ENCODE results near the gene ATP5F1B. TPM values are rescaled to one million over a fixed set of nuclear protein-coding genes. Genes with fewer than 3 reads are reported as not detected.
A peak's percentile ranks its signal among the peaks of the same experiment; 100 is the strongest.

ATP5F1B gene
- total and polyA plus RNA-seq, 2 of the 13 experiments (the other 11 are each of a cell fraction or from before 2014, with no cell fraction given): 1,051 to 1,180 TPM

GRCh38 chr12:56636675-56637540 is 8.9 kb downstream of the ATP5F1B start (continued):
- peak; percentile 77 for TF ChIP-seq POLR2AphosphoS5 (IDR thresholded peaks at IDR 0.05; ENCODE audit: low read depth, low read length)
- peak; percentile 47; the same call in 1 of the 2 replicates for TF ChIP-seq SIX4 (CRISPR knock-in tag; IDR thresholded peaks at IDR 0.05)
- TF ChIP-seq ATF1 (CRISPR knock-in tag; IDR thresholded peaks at IDR 0.05): peak; percentile 79
- no peak for TF ChIP-seq ZNF230 (CRISPR knock-in tag; IDR thresholded peaks at IDR 0.05)
- TF ChIP-seq HNRNPK (IDR thresholded peaks at IDR 0.05; ENCODE audit: low read depth, low read length, poor library complexity, severe bottlenecking): peak; percentile 1
- TF ChIP-seq ISX (CRISPR knock-in tag; conservative IDR thresholded peaks at IDR 0.05): no peak
- TF ChIP-seq PAWR (CRISPR knock-in tag; IDR thresholded peaks at IDR 0.05; ENCODE audit: borderline replicate concordance): no peak
- TF ChIP-seq HDAC2 (CRISPR knock-in tag; IDR thresholded peaks at IDR 0.05): peak; percentile 74
- no peak for TF ChIP-seq ZNF18 (CRISPR knock-in tag; IDR thresholded peaks at IDR 0.05; ENCODE audit: insufficient replicate concordance)
- no peak for TF ChIP-seq DBP (CRISPR knock-in tag; IDR thresholded peaks at IDR 0.05; ENCODE audit: not compliant biosample characterization)
- no peak for TF ChIP-seq ZNF713 (CRISPR knock-in tag; IDR thresholded peaks at IDR 0.05)
- TF ChIP-seq ZNF549 (CRISPR knock-in tag; IDR thresholded peaks at IDR 0.05): no peak
- TF ChIP-seq GFI1 (CRISPR knock-in tag; IDR thresholded peaks at IDR 0.05; ENCODE audit: borderline replicate concordance): no peak; the same call in 1 of the 2 replicates
- TF ChIP-seq ZNF83 (CRISPR knock-in tag; IDR thresholded peaks at IDR 0.05; ENCODE audit: borderline replicate concordance): no peak
- TF ChIP-seq DZIP1 (CRISPR knock-in tag; IDR thresholded peaks at IDR 0.05): no peak
- TF ChIP-seq HMG20A (CRISPR knock-in tag; IDR thresholded peaks at IDR 0.05; ENCODE audit: borderline replicate concordance): no peak
- TF ChIP-seq ZNF646 (CRISPR knock-in tag; IDR thresholded peaks at IDR 0.05): no peak

All from HepG2 (cell line).